HL-60/S4 treated with phorbol 12-myristate 13-acetate at 8.2 ng/mL for 4 days and 3 days (cell line): Measurements from ENCODE around the gene ZNF768.
"Not testable (repeated sequence)": the region's sequence is repeated elsewhere in the genome, so short reads cannot be mapped to it uniquely, and the experiment has no call there.

Experiments used
- in situ Hi-C: fragments of 300-500 bp; cut with MboI; formaldehyde crosslinking; loops from 2 replicates; pipeline ENCODE4 v1.15.0; 2022; ENCODE audit warnings: low sequenced_read_pairs

ZNF768 gene

GRCh38 chr16:30518552-30518951, 7.8 kb downstream of the ZNF768 start:
- in situ Hi-C loops = no loop called here

GRCh38 chr16:30515275-30515674, 11.1 kb downstream of the ZNF768 start:
- in situ Hi-C loops = no loop called here

GRCh38 chr16:30511509-30511908, 14.9 kb downstream of the ZNF768 start:
- in situ Hi-C loops = no loop called here

- in situ Hi-C loops = no loop called here
These were observed 15.9 kb downstream of the ZNF768 start for GRCh38 chr16:30510376-30510938.

GRCh38 chr16:30509081-30509765, 17.1 kb downstream of the ZNF768 start:
- in situ Hi-C loops = no loop called here

- in situ Hi-C loops = no loop called here
These were observed 22.7 kb downstream of the ZNF768 start for GRCh38 chr16:30503403-30504296.

GRCh38 chr16:30499284-30499683, 27.1 kb downstream of the ZNF768 start:
- in situ Hi-C loops = loop anchor here (10.0 kb wide), 1 partner anchor 54 kb away; the partner anchor contains the start of gene SEPHS2

GRCh38 chr16:30494709-30495108, 31.7 kb downstream of the ZNF768 start:
- in situ Hi-C loops = loop anchor here (10.0 kb wide), 1 partner anchor 50 kb away; the partner anchor contains the start of gene SEPHS2

- in situ Hi-C loops = loop anchor here (10.0 kb wide), 1 partner anchor 49 kb away; the partner anchor contains the start of gene SEPHS2
These were observed 32.4 kb downstream of the ZNF768 start for GRCh38 chr16:30493941-30494488.

- in situ Hi-C loops = loop anchor here (10.0 kb wide), 1 partner anchor 47 kb away; the partner anchor contains the start of gene SEPHS2
These were observed 34.5 kb downstream of the ZNF768 start for GRCh38 chr16:30491744-30492308.

- in situ Hi-C loops = loop anchor here (10.0 kb wide), 1 partner anchor 46 kb away; the partner anchor contains the start of gene SEPHS2
These were observed 35.1 kb downstream of the ZNF768 start for GRCh38 chr16:30491229-30491628.

- in situ Hi-C loops = loop anchor here (10.0 kb wide), 1 partner anchor 45 kb away; the partner anchor contains the start of gene SEPHS2
These were observed 36.2 kb downstream of the ZNF768 start for GRCh38 chr16:30490210-30490609.

GRCh38 chr16:30488764-30489605, 37.4 kb downstream of the ZNF768 start:
- in situ Hi-C loops = no loop called here

GRCh38 chr16:30485818-30486436, 40.4 kb downstream of the ZNF768 start:
- in situ Hi-C loops = no loop called here

- in situ Hi-C loops = no loop called here
These were observed 41.5 kb downstream of the ZNF768 start for GRCh38 chr16:30484887-30485286.

GRCh38 chr16:30482366-30482765, 44.0 kb downstream of the ZNF768 start:
- in situ Hi-C loops = no loop called here

- in situ Hi-C loops = no loop called here
These were observed 45.0 kb downstream of the ZNF768 start for GRCh38 chr16:30481381-30481780.

- in situ Hi-C loops = no loop called here
These were observed 47.4 kb downstream of the ZNF768 start for GRCh38 chr16:30478766-30479478.

- in situ Hi-C loops = not testable (repeated sequence)
These were observed 48.6 kb downstream of the ZNF768 start for GRCh38 chr16:30477773-30478172.
